GM21423 (cell line): ENCODE measurements around the gene TRIM34.
A peak's percentile ranks its signal among the peaks of the same experiment; 100 is the strongest.
"Not testable (repeated sequence)": the region's sequence is repeated elsewhere in the genome, so short reads cannot be mapped to it uniquely, and the experiment has no call there.

Experiments
- ATAC-seq: cut with Tn5 transposase; IDR thresholded peaks from one replicate; pipeline ENCODE4 v1.9.1; 2021; ENCODE audit warnings: mild to moderate bottlenecking, moderate library complexity; ENCODE audit not compliant: unreplicated experiment

Gene TRIM34, protein sequence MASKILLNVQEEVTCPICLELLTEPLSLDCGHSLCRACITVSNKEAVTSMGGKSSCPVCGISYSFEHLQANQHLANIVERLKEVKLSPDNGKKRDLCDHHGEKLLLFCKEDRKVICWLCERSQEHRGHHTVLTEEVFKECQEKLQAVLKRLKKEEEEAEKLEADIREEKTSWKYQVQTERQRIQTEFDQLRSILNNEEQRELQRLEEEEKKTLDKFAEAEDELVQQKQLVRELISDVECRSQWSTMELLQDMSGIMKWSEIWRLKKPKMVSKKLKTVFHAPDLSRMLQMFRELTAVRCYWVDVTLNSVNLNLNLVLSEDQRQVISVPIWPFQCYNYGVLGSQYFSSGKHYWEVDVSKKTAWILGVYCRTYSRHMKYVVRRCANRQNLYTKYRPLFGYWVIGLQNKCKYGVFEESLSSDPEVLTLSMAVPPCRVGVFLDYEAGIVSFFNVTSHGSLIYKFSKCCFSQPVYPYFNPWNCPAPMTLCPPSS

DNA sequence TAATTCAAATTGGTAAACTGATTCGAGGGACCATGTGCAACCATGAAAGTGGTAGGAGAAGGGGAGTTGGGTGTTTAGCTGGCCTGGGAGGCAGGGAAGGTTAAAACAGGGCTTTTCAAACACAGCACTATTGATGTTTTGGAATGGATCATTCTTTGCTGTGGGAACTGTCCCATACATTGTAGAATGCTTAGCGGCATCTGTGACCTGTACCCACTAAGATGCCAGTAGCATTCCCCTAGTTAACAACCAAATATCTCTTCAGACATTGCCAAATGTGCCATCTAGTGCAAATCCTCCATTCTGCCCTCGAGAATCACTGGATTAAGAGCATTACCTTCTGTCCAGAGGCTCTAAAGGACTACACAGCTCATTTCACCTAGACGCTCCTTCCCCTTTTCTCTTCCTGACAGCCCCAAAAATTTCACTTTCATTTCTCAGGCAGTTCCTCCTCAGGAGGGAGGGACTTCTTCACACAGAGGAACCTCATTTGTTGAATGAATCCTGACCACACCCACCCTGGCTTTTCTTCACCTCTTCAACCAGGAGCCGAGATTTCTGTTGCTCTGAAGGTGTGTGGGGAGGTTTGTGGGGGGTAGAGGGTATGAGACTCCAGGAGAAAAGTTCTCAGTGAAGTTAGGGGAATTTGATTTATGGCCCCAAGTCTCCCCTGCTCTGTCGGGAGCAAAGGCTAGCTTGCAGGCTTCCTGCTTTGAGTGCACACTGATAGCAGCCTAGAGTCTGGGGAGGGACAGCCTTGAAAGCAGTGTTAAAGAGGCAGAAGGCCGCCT is at the start of gene TRIM34:
TSS of gene TRIM34 (plus strand) at position 513 of the 791 bp plus-strand sequence. CDS start 7,331 bp downstream, outside the sequence.
- peak; percentile 94 for ATAC-seq

DNA sequence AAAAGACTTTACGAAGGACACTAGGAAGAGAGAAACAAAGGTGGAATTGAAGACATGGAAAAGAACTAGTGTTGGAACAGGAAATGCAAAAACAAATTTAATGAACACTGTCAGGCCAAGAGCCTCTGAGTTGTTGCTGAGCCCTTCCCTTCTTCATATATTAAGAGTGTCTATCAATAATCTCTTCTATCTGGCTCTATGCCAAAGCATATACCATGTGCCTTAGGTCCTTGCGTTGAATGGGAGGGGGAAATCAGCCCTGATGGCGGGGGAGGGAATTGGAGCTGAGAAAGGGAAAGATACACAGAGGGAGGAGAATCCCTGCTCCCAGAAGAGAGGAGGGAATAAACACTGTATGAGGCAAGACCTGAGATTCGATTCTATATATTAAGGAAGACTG is 49.6 kb upstream of the TRIM34 start:
- no peak for ATAC-seq

DNA sequence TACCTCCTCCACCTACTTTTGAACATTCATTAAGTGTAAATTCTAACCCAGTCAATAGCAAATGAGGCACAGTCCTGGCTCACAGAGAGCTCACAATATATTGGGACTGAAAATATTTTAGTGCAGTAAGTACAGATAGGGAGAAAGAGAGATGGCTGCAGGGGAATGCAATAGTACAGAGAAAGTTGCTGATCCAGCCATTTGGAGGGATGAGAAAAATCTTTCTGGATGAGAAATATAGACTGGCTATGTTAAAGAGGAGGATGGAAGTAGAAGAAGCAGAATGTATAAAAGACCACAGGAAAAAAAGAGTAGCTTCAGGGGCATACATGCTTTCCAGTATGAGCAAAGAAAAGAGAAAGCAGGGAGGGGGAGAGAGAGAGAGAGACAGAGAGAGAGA is 47.7 kb upstream of the TRIM34 start:
- ATAC-seq: no peak

DNA sequence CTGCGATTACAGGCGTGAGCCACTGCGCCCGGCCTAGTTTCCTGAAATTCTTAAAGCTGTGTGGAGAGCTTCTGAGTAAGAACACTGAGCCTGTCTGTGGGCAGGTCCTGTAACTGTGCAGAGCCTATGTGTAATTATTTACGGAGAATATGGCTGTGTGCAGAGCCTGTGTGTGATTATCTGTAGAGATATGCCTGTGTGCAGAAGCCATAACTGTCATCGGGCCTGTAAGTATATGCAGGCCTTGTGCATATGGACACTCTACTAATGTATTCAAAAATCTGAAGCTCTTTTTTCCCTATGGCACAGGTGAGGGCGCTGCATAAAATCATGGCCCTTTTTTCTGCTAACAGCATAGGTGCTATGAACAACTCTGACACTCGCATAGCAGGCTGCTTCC is 44.2 kb upstream of the TRIM34 start, which contains the start of gene OR52B6:
TSS of gene OR52B6 (plus strand) at position 301 of the 400 bp plus-strand sequence. CDS start at position 301, 0 bp downstream.
- ATAC-seq: no peak

DNA sequence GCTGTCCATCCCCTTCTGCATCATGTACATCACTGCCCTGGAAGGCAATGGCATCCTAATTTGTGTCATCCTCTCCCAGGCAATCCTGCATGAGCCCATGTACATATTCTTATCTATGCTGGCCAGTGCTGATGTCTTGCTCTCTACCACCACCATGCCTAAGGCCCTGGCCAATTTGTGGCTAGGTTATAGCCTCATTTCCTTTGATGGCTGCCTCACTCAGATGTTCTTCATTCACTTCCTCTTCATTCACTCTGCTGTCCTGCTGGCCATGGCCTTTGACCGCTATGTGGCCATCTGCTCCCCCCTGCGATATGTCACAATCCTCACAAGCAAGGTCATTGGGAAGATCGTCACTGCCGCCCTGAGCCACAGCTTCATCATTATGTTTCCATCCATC is 43.8 kb upstream of the TRIM34 start:
- no peak for ATAC-seq

DNA sequence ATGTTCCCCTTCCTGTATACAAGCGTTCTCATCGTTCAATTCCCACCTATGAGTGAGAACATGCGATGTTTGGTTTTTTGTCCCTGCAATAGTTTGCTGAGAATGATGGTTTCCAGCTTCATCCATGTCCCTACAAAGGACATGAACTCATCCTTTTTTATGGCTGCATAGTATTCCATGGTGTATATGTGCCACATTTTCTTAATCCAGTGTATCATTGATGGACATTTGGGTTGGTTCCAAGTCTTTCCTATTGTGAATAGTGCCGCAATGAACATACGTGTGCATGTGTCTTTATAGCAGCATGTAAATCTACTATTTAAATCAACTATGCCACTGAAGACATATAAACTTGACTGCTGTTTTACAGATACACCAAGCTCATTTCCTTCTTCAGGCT is 40.3 kb upstream of the TRIM34 start:
- ATAC-seq: not testable (repeated sequence)

DNA sequence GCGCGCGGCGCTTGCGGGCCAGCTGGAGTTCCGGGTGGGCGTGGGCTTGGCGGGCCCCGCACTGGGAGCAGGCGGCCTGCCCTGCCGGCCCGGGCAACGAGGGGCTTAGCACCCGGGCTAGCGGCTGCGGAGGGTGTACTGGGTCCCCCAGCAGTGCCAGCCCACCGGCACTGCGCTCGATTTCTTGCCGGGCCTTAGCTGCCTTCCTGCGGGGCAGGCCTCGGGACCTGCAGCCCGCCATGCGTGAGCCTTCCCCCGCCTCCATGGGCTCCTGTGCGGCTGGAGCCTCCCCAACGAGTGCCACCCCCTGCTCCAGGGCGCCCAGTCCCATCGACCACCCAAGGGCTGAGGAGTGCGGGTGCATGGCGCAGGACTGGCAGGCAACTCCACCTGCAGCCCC is 34.9 kb upstream of the TRIM34 start:
- ATAC-seq: not testable (repeated sequence)

DNA sequence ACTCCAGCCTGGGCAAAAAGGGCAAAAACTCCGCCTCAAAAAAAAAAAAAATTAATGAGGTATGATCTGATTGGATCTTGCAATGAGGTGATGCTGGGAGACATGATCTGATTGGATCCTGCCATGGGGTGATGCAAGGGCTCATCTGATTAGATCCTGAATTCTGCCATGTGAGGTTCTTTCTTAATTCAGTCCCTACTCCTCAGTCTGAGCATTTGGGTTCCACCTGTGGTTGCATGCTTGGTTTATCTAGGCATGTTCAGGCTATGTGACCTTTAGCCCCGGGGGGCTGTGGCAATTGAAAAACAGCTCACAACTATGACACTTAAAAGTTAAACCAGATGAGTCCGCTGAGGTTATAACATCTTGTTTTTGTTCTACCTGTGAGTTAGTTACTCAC is 33.2 kb upstream of the TRIM34 start:
- no peak for ATAC-seq

DNA sequence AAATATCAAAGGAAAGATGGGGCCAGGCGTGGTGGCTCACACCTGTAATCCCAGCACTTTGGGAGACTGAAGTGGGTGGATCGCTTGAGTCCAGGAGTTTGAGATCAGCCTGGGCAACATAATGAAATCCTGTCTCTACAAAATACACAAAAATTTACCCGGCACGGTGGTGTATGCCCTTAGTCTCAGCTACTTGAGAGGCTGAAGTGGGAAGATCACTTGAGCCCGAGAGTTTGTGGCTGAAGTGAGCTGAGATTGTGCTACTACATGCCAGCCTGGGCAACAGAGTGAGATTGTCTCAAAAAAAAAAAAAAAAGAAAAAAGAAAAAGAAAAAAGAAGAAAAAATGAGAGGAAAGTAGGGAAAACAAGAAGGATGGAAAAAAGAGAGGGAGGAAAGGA is 32.2 kb upstream of the TRIM34 start:
- no peak for ATAC-seq

DNA sequence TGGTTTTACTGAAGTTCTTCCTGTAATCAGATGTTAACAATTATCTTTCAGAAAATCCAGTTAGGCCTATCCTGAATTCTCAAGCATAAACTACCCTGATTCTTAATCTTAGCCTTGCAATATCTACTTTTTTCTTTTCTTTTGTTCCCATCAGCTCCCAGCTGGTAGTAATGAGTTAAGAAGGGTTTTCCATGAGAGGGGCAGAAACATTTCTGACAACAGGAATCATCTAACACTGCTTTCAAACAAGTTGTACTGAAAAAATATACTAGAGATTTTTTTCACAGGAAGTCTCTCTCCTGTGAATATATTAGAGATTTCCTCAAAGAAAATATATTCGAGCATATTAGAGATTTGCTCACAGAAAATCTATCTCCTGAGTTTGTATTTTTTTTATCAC is 31.7 kb upstream of the TRIM34 start:
- no peak for ATAC-seq

DNA sequence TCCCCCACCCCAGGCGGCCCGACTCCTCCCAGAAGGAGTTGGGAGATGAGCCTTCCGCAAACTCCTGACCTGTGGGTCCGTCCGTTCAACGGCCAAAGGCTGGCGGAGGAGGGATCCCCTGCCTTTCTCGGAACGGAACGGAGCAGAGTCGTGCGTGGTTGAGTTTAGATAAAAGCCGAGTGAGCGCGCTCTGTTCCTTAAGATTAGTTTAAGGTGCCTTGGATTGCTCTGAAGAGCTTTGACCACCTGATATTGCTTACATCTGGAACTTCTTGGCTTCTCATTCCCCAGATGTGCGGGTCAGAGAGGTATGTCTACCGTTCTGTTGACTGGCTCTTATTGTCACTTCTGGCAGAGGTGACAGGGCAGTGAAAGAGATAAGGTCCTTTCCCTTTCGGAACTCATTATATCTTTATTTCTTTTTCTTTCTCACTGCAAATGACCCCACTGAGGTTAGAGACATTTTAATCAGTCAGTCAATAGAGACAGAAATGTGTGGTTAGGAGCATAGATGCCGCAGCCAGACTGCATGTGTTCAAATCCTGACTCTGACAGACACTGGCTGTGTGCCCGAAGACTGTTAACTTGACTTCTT is 28.1 kb upstream of the TRIM34 start, which contains the start of gene TRIM6:
TSS of gene TRIM6 (plus strand) at position 31 of the 595 bp plus-strand sequence. CDS start at position 292, 261 bp downstream.
- no peak for ATAC-seq

DNA sequence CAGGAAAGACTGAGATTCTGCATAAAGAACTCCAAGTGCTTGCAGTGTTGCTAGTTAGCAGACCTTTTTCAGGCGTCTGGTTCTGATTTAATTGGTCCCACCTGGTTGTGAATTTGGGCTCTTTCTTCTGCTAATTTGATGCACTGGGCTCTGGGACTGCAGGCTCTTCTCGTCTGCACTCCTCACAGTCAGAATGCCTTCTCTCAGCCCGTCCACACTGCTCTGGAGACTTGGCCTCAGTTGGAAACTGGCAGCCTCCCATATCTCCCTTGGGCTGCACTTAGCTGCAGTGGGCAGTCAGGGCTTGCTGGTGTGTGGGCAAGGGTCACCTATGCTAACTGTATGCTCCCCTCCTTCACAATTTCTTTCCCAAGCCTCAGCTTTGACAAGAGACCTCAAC is 26.8 kb upstream of the TRIM34 start:
- no peak for ATAC-seq

DNA sequence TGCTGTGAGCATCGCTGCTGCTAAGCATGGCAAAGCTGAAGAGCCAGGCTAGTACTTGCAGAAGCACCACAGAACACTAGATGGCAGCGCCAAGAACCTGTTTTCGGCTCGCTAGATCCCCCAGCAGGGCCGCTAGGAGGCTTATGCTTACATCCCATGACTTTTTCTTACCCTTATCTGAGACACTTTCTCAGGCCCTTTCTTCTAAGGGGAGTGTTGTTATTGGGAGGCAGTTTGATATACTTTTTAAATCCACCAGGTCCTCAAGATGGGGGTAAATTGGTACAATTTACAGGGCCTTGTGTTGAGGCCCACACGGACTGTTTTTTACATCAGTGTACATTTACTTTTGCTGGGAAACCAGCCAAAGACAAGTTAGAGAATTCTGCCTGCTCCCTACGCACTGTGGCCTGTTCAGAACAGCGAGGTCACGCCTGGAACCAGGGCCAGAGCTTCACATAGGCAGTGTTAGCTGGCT is 24.4 kb upstream of the TRIM34 start:
- peak; percentile 79 for ATAC-seq

DNA sequence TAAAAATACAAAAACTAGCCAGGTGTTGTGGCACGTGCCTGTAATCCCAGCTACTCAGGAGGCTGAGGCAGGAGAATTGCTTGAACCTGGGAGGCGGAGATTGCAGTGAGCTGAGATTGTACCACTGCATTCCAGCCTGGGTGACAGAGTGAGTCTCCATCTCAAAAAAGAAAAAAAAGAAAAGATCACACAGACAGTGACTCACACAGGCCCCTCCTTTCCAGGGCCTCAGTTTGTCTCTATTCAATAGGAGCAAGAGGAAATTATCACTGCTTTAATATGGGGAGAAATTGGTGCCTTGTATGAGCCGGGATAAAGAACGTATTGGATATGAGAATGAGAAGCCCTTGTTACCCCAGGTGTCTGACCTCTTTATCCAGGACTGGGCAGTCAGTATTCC is 22.0 kb upstream of the TRIM34 start:
- not testable (repeated sequence) for ATAC-seq

DNA sequence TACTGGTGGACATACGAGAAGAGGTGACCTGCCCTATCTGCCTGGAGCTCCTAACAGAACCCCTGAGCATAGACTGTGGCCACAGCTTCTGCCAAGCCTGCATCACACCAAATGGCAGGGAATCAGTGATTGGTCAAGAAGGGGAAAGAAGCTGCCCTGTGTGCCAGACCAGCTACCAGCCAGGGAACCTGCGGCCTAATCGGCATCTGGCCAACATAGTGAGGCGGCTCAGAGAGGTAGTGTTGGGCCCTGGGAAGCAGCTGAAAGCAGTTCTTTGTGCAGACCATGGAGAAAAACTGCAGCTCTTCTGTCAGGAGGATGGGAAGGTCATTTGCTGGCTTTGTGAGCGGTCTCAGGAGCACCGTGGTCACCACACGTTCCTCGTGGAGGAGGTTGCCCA is 21.5 kb upstream of the TRIM34 start:
- no peak for ATAC-seq

DNA sequence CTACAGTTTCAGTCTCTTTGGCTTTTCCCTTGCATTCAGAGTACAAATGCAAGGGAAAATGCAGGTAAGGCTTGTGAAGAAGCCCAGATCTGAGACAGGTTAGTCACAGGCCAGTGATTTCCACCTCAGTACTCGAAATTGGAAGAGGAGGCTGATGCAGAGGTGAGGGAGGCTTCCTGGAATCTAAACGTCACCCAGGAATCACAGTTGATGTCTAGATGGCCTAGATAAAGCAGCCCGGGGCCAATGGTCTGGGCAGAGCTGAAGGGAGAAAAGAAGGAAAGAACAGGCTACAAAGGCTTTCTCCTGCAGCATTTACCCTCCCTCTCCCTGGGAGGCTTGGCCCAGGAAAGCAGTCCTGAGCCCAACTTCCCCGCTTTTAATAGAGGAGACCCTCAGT is 19.9 kb upstream of the TRIM34 start:
- ATAC-seq: no peak

DNA sequence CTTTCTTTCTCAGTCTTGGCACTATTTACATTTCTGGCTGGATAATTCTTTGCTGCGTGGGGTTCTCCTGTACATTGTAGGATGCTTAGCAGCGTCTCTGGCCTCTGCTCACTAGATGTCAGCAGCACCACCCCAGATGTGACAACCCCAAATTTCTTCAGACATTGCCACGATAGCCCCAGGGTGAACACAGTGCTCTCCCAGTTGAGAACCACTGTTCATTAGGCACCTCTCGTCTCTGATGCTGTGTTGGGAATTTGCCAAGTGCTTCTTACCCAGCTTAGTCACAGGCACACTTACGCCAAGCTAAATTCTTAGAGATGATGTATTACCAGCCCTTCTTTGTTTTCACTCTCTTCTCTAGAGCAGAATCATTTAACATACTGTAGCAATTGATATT is 19.0 kb upstream of the TRIM34 start:
- ATAC-seq: no peak

DNA sequence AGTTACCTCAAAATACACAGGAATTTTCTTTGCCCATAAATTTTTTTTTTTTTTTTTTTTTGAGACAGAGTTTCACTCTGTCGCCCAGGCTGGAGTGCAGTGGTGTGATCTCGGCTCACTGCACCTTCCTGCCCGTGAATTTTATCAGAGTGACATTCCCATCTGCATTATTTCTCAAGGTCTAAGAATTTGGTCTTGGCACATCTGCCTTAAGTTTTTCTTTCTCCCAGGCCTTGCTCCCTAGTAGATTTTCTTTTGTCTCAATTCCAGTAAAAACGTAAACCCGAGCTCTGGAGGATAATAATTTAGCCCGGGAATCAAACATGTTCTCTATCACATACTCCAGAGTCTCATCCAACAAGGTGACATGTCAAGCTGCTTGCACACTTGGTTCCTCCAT is 16.0 kb upstream of the TRIM34 start:
- no peak for ATAC-seq

DNA sequence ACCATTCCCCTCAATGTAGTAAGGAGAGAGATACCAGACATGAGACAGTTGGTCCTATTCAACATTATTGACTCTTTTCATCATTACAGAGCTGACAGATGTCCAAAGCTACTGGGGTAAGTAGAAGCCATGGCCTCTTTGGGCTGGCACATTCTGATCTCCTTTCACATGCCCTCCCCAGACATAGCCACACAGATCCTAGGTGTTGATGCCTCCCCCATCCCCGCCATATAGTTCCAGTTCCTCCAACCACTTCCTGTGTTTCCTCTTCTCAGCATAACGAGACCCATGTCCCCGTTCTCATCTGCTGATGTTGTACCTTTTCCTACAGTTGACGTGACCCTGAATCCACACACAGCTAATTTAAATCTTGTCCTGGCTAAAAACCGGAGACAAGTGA is 14.4 kb upstream of the TRIM34 start:
- no peak for ATAC-seq

DNA sequence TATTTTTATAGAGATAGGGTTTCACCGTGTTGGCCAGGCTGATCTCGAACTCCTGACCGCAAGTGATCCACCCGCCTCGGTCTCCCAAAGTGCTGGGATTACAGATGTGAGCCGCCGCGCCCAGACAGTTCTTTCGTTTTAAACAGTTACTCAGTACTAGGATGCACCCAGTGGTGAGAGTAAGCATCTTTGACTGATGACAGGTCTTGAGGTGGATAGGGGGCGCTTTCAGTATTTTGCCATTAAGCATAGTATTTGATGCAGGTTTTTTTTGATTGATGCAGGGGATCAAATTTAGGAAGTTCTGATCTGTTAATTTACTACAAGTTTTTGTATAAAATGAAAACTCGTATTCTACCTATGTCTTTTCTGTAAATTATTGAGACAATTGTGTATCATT is 13.2 kb upstream of the TRIM34 start:
- ATAC-seq: no peak

DNA sequence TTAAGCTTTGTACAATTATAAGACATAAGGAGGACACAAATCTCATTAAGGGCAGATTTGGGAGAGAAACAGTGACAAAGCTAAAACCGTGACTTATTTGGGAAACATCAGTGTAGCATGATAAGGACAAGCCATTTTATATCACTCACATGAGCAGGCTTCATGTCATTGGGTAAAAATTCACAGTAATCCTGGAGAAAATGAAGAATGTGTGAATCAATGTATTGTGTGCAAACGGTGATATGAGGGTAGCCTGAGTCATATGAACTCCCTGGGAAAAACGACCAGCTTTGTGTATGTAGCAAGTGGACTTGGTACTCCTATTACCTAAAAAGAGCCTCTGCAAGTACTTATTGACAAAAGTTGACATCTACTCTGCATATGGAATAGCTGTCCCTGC is 6.0 kb upstream of the TRIM34 start:
- no peak for ATAC-seq
